Stimulated activated CD4-positive, alpha-beta T cell treated with anti-CD3 and anti-CD28 coated beads, Interleukin-12 subunit alpha, Interleukin-12 subunit beta, amount 100 ng/mL, for 48 hours (primary cell): ENCODE results near the gene PTPRN2.
"Not testable (repeated sequence)": the region's sequence is repeated elsewhere in the genome, so short reads cannot be mapped to it uniquely, and the experiment has no call there.

Source experiments
- DNase-seq, 3 donors: peaks; one replicate each; pipeline ENCODE4 v3.0.0-alpha.2; 2020; ENCODE audit warnings: low read depth in 2 of 3, low spot score in 1 of 3

PTPRN2 gene

DNA sequence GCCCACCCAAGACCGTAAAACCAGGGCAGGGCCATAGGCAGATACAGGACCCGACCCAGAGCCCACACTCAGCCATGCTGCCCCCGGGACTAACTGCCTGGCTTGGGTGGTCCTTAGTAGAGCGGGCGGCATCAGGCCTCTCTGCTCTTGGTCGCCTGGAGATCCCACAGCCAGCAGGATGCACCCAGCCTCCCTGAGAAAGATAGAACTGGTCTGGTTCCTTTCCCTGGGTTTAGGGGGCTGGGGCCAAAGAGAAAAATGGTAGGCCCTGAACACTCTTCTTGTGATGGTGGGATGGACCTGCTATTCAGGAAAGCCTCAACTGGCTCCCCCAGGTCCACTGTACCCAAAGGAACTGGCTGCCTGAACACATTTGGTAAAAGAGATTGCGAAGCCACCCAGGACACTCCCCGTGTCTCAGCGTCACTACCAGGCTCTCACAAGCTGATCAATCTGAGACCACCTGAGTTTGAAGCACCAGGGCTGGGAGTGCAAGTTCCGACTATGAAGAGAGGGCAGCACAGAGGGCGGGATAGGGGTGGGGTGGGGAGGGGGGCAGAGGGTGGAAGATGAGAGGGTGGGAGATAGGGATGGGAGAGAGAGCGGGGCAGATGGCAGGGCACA, 659.3 kb downstream of the PTPRN2 start:
- no peak for DNase-seq

DNA sequence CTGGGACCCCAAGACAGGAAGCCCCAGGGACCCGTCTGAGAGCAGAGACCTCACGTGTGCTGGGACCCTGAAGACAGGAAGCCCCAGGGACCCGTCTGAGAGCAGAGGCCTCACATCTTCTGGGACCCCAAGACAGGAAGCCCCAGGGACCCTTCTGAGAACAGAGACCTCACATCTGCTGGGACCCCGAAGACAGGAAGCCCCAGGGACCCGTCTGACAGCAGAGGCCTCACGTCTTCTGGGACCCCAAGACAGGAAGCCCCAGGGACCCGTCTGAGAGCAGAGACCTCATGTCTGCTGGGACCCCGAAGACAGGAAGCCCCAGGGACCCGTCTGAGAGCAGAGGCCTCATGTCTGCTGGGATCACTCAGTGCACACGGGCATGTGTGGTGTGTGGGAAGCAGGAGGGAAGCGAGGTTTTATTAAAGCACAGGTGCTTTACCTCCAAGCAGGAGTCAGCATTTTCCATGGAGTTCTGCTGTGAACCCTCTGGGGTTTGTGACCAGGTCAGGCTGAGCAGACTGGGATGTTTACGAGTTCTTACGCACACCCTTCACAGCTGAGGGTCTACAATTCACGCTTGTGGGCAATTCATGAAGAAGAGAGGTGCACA, 660.2 kb downstream of the PTPRN2 start:
- no peak for DNase-seq

DNA sequence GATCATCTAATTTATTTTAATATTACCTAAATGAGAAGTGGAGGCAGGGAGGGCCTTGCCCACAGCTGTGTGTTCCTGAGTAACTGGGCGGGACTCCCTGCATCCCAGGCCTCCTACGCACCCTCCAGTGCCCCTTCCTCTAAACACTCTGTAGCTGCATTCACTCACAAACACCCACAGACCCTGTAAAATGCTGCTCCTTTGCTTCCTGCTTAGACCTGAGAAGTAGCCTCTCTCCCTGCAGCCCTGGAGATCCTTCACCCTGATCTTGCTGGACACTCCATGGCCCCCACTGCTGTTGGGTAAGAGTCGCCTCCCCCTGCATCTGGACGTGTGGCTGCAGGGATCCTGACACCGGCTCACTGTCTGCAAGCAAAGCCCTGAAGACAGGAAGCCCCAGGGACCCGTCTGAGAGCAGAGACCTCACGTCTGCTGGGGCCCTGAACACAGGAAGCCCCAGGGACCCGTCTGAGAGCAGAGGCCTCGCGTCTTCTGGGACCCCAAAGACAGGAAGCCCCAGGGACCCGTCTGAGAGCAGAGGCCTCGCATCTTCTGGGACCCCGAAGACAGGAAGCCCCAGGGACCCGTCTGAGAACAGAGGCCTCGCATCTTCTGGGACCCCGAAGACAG, 661.0 kb downstream of the PTPRN2 start:
- no peak for DNase-seq

DNA sequence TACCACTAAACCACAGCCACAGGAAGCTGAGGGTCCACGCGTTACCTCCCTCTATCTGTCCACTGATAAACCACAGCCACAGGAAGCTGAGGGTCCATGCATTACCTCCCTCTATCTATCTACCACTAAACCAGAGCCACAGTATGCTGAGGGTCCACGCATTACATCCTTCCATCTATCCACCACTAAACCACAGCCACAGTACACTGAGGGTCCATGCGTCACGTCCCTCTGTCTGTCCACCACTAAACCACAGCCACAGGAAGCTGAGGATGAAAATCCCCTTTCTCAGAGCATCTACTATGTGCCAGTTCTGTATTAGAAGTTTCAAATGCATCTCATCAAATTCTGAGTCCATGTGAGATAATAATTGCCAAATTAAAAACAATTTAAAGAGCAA, 661.5 kb downstream of the PTPRN2 start:
- no peak for DNase-seq

DNA sequence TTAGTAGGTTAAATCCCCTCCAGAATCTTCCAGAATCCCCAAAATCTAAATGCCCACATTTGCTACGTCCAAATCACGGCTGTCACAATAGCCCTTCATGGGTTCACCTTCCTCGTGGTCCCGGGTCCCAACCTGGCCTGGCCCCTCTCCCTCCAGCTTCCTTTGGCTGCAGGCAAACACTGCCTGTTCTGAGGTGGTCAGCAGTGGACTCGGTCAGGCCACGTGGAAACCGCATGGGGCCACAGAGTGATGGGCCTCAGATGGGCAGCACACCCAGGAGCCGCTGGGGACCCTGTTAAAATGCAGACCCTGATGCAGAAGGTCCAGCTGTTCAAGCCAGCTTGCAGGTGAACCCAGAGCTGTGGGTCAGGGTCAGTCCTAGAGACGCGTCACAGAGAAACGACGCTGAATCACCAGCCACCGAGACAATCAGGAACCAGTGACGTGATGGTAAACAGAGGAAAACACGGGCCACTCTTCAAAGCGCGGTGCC, 662.2 kb downstream of the PTPRN2 start:
- no peak for DNase-seq

DNA sequence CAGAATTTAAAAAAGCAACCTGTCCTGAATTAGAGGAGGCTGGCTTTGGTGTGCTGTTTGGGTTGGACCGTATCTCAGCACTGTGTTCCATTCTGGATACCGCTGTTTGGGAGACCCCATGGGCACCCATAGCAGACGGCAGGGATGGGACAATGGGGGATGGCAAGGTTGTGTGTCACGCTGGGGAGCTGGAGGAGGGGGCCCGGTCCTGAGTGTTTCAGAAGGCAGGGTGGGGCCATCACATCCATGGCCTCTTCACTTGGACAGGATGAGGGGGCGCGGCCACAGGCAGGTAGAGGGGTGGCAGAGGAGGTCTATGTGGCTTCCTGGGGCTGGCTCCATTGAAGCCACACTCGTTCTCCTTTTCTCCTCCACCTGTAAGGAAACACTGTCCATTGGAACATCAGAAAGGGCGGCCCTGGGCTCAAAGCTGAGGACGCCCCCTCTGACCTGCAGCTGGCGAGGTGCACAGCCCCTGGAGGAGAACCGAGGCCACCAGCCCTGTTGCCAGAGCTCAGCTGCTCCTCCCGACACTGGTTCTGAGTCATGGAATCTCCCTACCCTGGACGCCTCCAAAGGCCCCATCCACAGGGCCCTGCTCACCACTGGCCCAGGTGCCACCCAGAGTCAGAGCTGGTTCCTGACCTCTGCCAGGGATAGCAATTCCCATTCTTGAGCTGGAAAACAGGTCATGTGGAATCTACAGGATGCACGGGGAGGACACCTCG, 663.6 kb downstream of the PTPRN2 start:
- no peak for DNase-seq

- no peak for DNase-seq
Observed at GRCh38 chr7:157922576-157922975, 665.0 kb downstream of the PTPRN2 start.

GRCh38 chr7:157918326-157919080, 669.1 kb downstream of the PTPRN2 start:
- no peak for DNase-seq

GRCh38 chr7:157916946-157917640, 670.5 kb downstream of the PTPRN2 start:
- DNase-seq: no peak

- DNase-seq: no peak
Observed at GRCh38 chr7:157910446-157910845, 677.2 kb downstream of the PTPRN2 start.

DNA sequence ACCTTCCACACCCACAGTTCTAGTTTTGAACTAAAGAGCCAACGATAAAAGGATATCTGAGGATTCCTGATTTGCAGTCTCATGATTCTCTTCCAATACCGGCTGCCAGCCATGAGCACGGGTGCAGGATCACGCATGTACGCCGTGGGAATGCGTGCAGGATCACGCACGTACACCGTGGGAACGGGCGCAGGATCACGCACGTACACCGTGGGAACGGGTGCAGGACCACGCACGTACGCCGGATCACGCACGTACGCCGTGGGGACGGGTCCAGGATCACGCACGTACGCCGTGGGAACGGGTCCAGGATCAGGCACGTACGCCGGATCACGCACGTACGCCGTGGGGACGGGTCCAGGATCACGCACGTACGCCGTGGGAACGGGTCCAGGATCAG, 677.6 kb downstream of the PTPRN2 start:
- not testable (repeated sequence) for DNase-seq

DNA sequence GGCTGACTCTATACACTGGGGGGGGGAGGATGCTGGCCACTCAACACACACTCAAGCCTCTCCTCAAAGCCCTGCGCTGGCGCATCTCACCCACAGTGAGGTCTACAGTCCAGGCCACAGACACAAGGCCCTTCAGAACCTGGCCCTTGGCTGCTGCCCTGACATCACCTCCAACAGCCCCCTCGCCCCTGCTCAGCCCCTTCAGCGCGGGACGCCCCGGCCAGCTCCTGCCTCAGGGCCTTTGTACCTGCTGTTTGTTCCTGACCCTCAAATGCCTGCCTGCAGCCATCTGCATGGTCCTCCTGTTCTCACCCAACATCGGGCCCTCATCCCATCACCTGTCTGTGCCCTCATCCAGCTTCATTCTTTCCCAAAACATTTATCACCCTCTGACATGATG, 678.3 kb downstream of the PTPRN2 start:
- no peak for DNase-seq

- no peak for DNase-seq
Observed at GRCh38 chr7:157908006-157908782, 679.4 kb downstream of the PTPRN2 start.

GRCh38 chr7:157907091-157907490, 680.5 kb downstream of the PTPRN2 start:
- DNase-seq: no peak

- DNase-seq: no peak
Observed at GRCh38 chr7:157906583-157906982, 681.0 kb downstream of the PTPRN2 start.

- no peak for DNase-seq
Observed at GRCh38 chr7:157905651-157906461, 681.8 kb downstream of the PTPRN2 start.

DNA sequence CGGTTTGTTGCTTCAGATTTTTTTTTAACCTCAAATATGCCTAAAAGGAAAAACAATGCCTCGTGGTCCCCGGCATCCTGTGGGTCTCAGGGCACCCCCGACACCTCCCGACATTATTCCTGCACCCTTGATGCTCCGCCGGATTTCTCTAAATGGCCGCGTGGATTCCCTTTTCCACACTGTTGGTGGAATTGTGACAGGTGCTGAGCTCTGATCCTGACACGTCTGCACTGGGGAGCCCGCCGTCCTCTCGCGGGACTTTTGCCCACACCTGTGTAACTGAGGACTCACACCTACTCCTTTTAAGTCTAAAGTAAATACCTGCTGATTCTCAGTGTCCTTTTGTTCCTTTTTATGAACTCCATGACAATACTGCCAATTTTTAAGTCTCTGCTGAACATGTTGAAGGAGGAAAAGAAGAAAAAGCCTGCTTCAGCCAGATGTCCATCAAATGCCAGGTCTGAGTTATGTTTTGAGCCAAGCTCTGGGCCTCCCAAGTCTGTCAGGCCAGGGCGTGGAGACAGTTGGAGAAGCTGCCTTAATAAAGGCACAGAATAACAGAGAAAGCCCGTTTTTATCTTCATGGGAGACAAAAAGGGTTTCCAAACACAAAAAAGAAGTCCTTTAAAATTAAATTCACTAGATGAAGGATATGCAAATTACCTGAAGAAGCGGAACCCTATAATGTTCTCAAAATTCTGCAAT, 682.6 kb downstream of the PTPRN2 start:
- DNase-seq: no peak

GRCh38 chr7:157904211-157904865, 683.3 kb downstream of the PTPRN2 start:
- no peak for DNase-seq
